DOHH2 (cell line): ENCODE results near the gene TNS1.

ENCODE experiments used
- EZH2phosphoT487 ChIP-seq: fragments of 200-600 bp; sonication (generic); IDR thresholded peaks from 2 replicates; pipeline ENCODE4 v1.6.1; 2017; ENCODE audit warnings: borderline replicate concordance, mild to moderate bottlenecking, antibody characterized with exemption, low read length, moderate library complexity, mixed read lengths
- TF ChIP-seq, protein P1 (sequence below): fragments of 200-600 bp; sonication (generic); IDR thresholded peaks from one replicate; pipeline ENCODE4 v1.5.1; 2014; ENCODE audit warnings: antibody characterized with exemption, mild to moderate bottlenecking, low read depth, low read length; ENCODE audit not compliant: poor library complexity, severe bottlenecking

DNA sequence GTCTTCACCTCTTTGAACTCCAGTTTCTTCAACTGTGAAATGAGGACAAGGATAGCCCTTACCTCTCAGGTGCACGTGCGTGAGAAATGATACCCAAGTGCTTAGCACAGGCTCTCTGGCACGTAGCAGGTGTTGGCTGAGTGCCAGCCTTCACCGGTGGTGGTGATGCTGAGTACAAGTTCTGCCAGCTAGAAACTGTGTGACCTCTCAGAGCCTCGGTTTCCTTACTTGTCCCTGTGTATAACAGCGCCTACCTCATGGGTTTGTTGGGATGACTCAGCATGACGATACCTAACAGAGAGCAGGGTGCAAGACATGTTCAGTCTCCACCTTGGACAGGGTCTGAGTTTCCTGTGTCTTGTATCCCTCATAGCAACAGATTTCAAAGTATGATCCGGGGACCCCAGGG is 205.1 kb downstream of the TNS1 start:
- no peak for TF ChIP-seq EZH2phosphoT487
- TF ChIP-seq, protein P1, sequence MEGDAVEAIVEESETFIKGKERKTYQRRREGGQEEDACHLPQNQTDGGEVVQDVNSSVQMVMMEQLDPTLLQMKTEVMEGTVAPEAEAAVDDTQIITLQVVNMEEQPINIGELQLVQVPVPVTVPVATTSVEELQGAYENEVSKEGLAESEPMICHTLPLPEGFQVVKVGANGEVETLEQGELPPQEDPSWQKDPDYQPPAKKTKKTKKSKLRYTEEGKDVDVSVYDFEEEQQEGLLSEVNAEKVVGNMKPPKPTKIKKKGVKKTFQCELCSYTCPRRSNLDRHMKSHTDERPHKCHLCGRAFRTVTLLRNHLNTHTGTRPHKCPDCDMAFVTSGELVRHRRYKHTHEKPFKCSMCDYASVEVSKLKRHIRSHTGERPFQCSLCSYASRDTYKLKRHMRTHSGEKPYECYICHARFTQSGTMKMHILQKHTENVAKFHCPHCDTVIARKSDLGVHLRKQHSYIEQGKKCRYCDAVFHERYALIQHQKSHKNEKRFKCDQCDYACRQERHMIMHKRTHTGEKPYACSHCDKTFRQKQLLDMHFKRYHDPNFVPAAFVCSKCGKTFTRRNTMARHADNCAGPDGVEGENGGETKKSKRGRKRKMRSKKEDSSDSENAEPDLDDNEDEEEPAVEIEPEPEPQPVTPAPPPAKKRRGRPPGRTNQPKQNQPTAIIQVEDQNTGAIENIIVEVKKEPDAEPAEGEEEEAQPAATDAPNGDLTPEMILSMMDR = no peak
